NCI-H748 (cell line): ENCODE data around the gene MPRIP.
"Not testable (repeated sequence)": the region's sequence is repeated elsewhere in the genome, so short reads cannot be mapped to it uniquely, and the experiment has no call there.

Experiments used
- DNase-seq: peaks from one replicate; lab custom pipeline; 2025; ENCODE audit not compliant: unreplicated experiment; lab: John Stamatoyannopoulos, UW

Gene MPRIP

GRCh38 chr17:17142556-17142955, 100.3 kb downstream of the MPRIP start:
- DNase-seq, result no peak

DNA sequence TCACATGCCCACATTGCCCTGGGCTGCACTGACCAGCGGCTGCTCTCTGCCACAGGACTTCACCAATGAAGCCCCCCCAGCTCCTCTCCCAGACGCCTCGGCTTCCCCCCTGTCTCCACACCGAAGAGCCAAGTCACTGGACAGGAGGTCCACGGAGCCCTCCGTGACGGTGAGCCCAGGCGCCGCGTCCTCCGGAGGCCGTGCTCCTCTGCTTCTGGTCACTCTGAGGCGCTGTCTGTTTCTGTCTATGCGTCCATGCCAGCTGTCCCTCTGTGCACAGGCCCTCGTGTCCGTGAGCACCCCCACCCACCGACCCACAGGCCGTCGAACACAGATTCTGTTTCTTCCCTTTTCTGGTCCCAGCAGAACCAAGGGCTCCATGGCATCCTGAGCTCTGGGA, 101.2 kb downstream of the MPRIP start:
- no peak for DNase-seq

- no peak for DNase-seq
These were observed 101.8 kb downstream of the MPRIP start for GRCh38 chr17:17144061-17144460.

DNA sequence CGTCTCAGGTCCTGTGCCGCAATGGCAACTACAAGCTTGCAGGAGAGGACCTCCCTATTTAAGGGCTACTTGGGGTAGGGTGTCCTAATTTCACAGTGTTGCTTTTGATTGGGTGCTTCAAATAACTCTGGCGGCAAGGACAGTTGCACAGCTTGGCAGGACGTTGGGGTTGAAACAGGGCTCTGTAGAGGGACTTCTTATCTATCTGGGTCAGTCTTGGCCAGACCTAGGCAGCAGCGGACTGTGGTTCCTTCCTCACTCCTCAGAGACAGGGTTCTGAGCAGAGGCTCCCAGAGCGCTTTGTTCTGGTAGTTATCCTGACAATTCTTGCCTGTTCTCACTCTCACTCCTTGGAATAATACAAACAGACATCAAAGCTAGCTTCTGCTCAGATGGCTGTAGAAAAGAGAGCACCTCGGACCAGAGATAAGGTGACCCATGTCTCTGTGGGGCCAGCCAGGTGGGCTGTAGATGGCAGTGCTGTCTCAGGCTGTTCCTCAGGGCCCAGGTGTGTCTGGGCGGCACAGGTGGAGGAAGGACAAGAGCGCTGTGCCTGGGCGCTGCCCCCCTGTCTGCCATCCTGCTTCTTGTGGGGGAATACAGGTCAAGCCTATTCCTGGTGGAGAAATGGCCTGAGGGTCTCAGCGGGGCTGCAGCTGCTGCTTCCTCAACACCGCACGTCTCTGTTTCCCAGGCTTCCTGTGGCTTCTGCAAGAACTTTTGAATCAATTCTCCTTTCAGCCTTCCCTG, 102.8 kb downstream of the MPRIP start:
- no peak for DNase-seq

DNA sequence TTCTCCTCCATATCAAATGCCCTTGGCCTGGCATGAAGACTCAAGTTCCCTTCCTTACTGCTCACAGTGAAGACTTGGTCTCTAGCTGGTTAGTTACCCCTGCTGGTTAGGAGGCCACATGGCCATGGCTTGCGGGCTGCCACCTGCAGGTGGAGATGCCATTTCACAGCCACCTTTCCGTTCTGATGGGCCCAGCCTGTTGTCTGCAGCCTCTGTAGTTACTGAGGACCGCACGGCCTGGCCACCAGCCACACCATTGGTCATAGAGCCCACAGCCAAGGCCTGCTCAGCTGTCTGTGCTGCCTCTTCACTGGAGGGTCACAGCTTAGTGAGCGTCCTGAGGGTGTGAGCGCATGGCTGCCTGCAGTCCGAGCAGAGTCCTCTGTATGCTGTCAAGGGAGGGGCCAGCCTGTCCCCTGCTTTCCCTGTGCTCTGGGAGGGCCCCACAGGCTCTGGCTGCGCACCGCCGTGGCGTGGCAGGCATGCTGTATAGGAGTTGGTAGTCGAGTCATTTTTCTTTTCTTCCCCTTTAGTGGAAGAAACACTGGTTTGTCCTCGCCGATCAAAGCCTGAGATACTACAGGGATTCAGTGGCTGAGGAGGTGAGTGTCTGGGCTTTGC, 104.6 kb downstream of the MPRIP start:
- no peak for DNase-seq

DNA sequence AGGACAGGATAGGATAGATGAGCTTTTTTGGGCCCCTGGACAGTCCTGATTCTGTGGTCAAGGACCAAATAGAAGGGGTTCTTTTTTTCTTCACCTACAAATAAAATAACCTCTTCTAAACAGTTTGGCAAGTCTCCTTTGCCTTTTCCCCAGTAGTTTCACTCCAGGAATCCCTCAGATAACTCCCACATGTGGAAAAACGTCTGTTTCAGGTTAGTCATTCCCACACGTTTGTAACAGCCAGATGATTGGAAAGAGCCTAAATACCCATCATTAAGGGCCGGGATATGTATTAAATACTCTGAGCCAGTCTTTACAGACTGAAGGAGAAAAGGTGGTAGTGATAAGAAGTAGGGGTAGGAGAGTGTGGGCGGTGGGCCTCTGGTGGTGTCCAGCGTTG, 105.6 kb downstream of the MPRIP start:
- DNase-seq, result no peak

- DNase-seq, result no peak
These were observed 107.5 kb downstream of the MPRIP start for GRCh38 chr17:17149520-17150447.

- DNase-seq, result no peak
These were observed 108.2 kb downstream of the MPRIP start for GRCh38 chr17:17150448-17150800.

DNA sequence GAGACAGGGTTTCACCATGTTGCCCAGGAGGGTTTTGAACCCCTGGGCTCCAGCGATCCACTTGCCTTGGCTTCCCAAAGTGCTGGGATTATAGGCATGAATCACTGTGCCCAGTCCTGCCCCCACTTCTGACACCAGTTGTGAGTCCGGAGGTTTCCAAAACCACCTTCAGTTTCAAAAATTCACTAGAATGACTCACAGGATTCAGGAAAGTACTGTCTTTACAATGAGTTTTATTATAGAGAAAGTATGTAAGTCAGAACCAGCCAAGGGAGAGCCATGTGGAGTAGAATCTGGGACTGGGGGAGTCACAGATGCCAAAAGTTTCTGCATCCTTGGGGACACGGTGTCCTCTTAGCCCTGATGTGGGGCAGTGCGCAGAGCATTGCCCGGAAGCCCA, 108.8 kb downstream of the MPRIP start:
- DNase-seq, result no peak

GRCh38 chr17:17151541-17151940, 109.3 kb downstream of the MPRIP start:
- no peak for DNase-seq

DNA sequence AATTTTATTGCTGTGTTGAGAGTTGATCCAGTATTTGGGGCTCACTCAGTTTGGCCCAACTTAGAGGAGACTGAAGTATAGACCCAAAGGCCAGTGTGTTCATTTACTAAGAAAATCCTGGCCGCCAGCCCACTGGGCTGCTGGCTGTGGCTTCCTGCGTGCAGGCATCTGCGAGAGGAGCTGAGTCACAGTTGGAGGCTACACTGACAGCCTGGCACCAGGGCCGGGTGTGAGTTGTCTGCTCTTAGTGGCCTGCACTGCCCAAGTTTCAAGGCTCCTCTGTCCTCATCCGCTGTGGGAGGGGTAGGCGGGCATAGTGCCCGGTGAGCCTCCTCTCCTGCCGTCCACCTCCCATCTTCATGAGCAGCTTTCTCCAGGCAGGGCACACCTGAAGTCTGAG, 109.7 kb downstream of the MPRIP start:
- no peak for DNase-seq

DNA sequence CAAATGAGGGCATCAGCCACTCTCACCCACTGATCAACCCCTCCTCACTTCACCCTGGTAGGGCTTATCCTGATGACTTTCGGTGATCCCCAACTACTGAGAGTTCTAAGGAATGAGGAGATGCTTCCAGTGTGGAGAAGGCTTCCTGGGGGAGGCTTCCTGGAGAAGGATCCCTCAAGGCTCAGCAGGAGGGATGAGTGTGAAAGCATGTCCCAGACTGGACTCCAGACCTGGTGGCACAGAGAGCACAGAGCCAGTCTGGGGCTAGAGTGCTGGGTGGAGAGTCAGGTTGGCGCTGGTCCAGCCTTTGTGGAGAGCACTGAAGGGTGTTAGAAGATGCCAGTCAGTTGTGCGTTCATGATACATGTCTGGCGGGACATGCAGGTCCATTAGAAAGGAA, 110.1 kb downstream of the MPRIP start:
- DNase-seq, result no peak

DNA sequence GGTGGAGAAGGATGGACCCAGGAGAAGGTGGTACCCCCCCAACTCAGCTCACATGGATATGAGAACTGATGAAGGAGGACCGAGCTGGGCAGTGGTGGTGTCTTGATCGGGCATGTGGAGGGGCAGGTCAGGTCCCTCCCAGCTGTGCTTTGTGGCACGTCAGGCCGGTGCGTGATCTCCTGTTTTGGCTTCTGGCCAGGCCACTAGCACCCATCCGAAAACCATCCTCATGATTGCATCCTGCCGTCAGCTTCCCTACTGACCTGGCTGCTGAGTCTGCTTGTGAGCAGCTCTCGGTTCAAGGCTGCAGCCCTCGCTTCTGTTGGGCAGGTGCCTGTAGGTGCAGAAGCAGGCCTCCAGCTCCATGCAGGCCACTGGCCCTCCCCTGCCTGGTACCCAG, 110.8 kb downstream of the MPRIP start:
- DNase-seq, result no peak

- no peak for DNase-seq
These were observed 111.5 kb downstream of the MPRIP start for GRCh38 chr17:17153709-17154108.

GRCh38 chr17:17154556-17154955, 112.3 kb downstream of the MPRIP start:
- no peak for DNase-seq

- DNase-seq, result no peak
These were observed 112.7 kb downstream of the MPRIP start for GRCh38 chr17:17154981-17155380.

- no peak for DNase-seq
These were observed 113.3 kb downstream of the MPRIP start for GRCh38 chr17:17155568-17155967.

GRCh38 chr17:17156107-17156506, 113.8 kb downstream of the MPRIP start:
- no peak for DNase-seq

DNA sequence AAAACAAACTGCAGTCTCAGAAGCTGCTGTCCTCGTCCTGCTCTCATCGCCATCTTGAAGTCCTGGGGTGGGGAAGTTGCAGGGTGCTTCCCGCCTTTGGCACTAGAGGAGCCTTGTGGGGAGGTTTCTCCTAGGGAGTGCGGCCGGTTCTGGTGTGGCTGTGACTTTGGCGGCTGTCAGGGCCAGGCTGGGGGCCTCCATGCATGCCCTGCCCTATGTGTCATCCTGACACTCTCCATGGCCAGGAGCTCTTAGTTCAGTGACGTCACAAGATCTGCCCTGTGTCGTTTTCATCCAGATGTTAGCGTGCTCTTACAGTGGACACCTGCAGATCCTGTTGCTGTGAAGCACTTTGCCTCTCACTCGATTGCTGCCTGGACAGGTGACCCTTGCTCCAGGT, 114.3 kb downstream of the MPRIP start:
- DNase-seq, result no peak

GRCh38 chr17:17157041-17157440, 114.8 kb downstream of the MPRIP start:
- no peak for DNase-seq

DNA sequence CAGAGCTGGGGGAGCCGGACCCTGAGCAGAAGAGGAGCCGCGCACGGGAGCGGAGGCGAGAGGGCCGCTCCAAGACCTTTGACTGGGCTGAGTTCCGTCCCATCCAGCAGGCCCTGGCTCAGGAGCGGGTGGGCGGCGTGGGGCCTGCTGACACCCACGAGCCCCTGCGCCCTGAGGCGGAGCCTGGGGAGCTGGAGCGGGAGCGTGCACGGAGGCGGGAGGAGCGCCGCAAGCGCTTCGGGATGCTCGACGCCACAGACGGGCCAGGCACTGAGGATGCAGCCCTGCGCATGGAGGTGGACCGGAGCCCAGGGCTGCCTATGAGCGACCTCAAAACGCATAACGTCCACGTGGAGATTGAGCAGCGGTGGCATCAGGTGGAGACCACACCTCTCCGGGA, 116.2 kb downstream of the MPRIP start:
- DNase-seq, result not testable (repeated sequence)

- DNase-seq, result no peak
These were observed 117.3 kb downstream of the MPRIP start for GRCh38 chr17:17159571-17159970.
